AG10803 (cell line): ENCODE results near the gene ENTREP1.
A peak's percentile ranks its signal among the peaks of the same experiment; 100 is the strongest.

Experiments
- DNase-seq: peaks from one replicate; pipeline ENCODE4 v3.0.0; 2010; ENCODE audit warnings: low read depth
- H3K4me3 ChIP-seq: 2 replicates; pipeline ENCODE4 v1.5.1; 2011; ENCODE audit warnings: mild to moderate bottlenecking, low read length, control low read depth
- TF ChIP-seq, protein P1 (sequence below): conservative IDR thresholded peaks from 2 replicates; pipeline ENCODE4 v1.5.1; 2011; ENCODE audit warnings: mild to moderate bottlenecking, low read length, control low read depth, inconsistent platforms

The ENTREP1 gene

DNA sequence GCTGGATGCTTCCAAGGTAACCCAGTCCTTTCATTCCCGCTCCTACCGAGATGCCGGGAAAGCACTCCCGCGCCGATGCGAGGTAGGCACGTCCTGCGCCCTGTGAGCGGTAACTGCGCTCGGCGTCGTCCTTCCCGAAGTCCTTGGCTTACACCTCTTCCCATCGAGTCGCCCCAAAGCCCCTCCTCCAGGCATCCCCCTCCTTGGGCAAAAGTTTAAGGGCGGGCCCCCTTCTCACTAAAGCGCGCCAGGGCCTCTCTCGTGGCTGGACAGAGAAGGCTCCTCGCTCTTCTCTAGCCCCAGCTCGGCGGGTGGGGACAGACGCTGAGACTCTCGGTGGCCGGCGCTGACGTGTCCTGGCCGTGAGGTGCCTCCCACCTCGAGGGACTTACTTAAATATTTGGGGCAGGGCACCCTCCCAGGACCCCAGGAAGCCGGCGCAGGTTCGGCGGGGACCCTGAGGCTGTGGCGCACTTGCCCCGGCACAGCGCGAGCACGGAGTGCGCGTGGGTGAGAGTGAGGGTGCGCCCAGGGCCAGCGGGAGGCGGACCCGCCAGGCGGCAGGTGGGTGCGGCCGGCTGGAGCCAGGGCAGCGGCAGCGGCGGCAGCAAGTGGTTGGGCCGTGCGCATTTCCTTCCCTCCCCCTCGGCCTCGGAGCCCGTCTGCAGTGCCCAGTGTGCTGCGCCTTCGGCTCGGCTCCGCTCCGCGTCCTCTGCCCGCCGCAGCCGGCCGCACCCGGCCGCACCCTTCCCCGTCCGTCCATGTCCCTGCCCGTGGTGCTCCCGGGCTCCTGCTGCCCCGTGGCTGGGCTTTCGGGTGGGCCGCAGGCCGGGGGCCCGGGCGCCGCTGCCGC, at the start of gene ENTREP1:
ENTREP1 (plus strand) TSS at position 667 of the 853 bp plus-strand sequence; CDS start at position 762, 95 bp downstream.
- no peak within 1 kb of the TSS; the same call in 1 of the 2 replicates for H3K4me3 ChIP-seq
- TF ChIP-seq, protein P1, sequence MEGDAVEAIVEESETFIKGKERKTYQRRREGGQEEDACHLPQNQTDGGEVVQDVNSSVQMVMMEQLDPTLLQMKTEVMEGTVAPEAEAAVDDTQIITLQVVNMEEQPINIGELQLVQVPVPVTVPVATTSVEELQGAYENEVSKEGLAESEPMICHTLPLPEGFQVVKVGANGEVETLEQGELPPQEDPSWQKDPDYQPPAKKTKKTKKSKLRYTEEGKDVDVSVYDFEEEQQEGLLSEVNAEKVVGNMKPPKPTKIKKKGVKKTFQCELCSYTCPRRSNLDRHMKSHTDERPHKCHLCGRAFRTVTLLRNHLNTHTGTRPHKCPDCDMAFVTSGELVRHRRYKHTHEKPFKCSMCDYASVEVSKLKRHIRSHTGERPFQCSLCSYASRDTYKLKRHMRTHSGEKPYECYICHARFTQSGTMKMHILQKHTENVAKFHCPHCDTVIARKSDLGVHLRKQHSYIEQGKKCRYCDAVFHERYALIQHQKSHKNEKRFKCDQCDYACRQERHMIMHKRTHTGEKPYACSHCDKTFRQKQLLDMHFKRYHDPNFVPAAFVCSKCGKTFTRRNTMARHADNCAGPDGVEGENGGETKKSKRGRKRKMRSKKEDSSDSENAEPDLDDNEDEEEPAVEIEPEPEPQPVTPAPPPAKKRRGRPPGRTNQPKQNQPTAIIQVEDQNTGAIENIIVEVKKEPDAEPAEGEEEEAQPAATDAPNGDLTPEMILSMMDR = no peak
- peak; percentile 15 for DNase-seq

DNA sequence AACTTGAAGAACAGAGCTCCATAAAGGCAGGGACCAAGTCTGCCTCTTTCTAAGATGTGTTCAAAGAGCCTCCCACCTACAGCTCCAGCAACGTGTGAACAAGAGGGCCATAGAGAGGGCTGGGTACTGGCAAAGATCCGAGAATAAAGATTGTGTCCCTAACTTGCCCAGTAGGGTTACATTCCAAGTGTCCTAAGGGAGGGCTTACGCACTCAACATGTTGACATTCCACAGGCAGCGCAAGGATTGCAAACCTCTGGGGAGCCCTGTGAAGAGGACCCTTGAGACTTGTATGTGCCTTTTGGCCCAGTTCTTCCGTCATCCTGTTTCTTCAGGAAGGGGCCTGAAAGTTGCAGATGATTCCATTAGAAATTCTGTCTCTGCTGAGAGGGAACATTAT, 48.2 kb upstream of the ENTREP1 start:
- TF ChIP-seq, protein P1 = no peak
- H3K4me3 ChIP-seq = no peak overlapping the region
- DNase-seq = no peak

- TF ChIP-seq, protein P1 = no peak
- H3K4me3 ChIP-seq = no peak overlapping the region
- DNase-seq = no peak
Observed at GRCh38 chr9:69279084-69279731, 45.8 kb upstream of the ENTREP1 start.

GRCh38 chr9:69279733-69280132, 45.3 kb upstream of the ENTREP1 start:
- TF ChIP-seq, protein P1 = no peak
- H3K4me3 ChIP-seq = no peak overlapping the region
- DNase-seq = no peak

- no peak for DNase-seq
- H3K4me3 ChIP-seq = no peak overlapping the region
- TF ChIP-seq, protein P1 = no peak
Observed at GRCh38 chr9:69283003-69283402, 42.0 kb upstream of the ENTREP1 start.

GRCh38 chr9:69292078-69292477, 32.9 kb upstream of the ENTREP1 start:
- TF ChIP-seq, protein P1 = no peak
- H3K4me3 ChIP-seq = no peak overlapping the region
- DNase-seq = no peak
